ENCODE data around the gene PHC2. TPM values are rescaled to one million over a fixed set of nuclear protein-coding genes. Genes with fewer than 3 reads are reported as not detected.

PHC2 gene
- total RNA-seq, 2 experiments from 2014 or later = 34.0 to 35.0 TPM

DNA sequence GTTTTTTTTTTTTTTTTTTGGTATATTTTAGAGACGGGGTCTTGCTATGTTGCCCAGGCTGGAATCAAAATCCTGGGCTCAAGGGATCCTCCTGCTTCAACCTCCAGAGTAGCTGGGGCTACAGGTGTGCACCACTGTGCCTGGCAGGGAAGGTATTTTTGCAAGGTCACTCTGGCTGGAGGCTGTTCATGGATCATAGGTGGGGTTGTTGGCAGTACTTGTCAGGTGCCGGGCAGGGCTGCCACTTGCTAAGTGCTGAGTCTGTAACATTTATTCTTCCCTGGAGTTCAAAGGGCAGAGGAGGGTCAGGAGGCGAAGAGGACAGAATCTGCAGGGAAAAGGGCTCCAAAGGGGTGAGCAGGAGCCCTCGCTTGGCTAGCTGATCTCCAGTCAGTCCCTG is 134.1 kb downstream of the PHC2 start:
- no TSS peak for BruUV-seq (replicated peaks)
- POLR2A ChIA-PET = interaction anchor here (0.6 to 1.0 kb wide), 2 partner anchors 175 to 367 kb away, joined by 3 to 4 read pairs; partner anchors contain the start of gene ZSCAN20
- peaks cover 8% of the 10 kb centered on the region; the same call in 1 of the 2 replicates for H3K36me3 ChIP-seq (ENCODE audit: insufficient read depth, low read length)
- CTCF ChIA-PET (ENCODE audit: unreplicated experiment) = interaction anchor here (1.1 kb wide), 1 partner anchor 174 kb away, joined by 3 read pairs; no protein-coding TSS in a partner anchor
- no peak overlapping the region for H3K4me2 ChIP-seq (ENCODE audit: low read length)
- H4K20me1 ChIP-seq (ENCODE audit: insufficient read depth, low read length) = no peaks in the 10 kb centered on the region
- H3K27ac ChIP-seq (ENCODE audit: low read depth, low read length, poor library complexity, severe bottlenecking) = no peak overlapping the region
- no peak overlapping the region for H3K4me3 ChIP-seq (ENCODE audit: low read depth, low read length, poor library complexity, severe bottlenecking)
- TF ChIP-seq, protein P1, sequence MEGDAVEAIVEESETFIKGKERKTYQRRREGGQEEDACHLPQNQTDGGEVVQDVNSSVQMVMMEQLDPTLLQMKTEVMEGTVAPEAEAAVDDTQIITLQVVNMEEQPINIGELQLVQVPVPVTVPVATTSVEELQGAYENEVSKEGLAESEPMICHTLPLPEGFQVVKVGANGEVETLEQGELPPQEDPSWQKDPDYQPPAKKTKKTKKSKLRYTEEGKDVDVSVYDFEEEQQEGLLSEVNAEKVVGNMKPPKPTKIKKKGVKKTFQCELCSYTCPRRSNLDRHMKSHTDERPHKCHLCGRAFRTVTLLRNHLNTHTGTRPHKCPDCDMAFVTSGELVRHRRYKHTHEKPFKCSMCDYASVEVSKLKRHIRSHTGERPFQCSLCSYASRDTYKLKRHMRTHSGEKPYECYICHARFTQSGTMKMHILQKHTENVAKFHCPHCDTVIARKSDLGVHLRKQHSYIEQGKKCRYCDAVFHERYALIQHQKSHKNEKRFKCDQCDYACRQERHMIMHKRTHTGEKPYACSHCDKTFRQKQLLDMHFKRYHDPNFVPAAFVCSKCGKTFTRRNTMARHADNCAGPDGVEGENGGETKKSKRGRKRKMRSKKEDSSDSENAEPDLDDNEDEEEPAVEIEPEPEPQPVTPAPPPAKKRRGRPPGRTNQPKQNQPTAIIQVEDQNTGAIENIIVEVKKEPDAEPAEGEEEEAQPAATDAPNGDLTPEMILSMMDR (conservative IDR thresholded peaks at IDR 0.05; ENCODE audit: low read length) = no peak
- TF ChIP-seq EZH2phosphoT487 (IDR thresholded peaks at IDR 0.05; ENCODE audit: borderline replicate concordance, low read depth, low read length) = no peak
- H3K79me2 ChIP-seq (ENCODE audit: insufficient read depth, low read depth, low read length) = no peaks in the 10 kb centered on the region
- H3K4me1 ChIP-seq (ENCODE audit: insufficient read depth, low read length, poor library complexity, severe bottlenecking) = no peaks in the 10 kb centered on the region
- H2AFZ ChIP-seq (ENCODE audit: low read length) = no peak overlapping the region
- intact Hi-C loops (cut with micrococcal nuclease; ENCODE audit: unreplicated experiment) = loop anchor here (5.0 to 10.0 kb wide), 3 partner anchors 170 to 318 kb away; no protein-coding TSS in a partner anchor
- no peak for DNase-seq (ENCODE audit: low spot score)
- no peaks in the 10 kb centered on the region for H3K9me2 ChIP-seq (ENCODE audit: insufficient read depth, low read length)
- no peaks in the 10 kb centered on the region for H3K9me3 ChIP-seq (ENCODE audit: low read length)

DNA sequence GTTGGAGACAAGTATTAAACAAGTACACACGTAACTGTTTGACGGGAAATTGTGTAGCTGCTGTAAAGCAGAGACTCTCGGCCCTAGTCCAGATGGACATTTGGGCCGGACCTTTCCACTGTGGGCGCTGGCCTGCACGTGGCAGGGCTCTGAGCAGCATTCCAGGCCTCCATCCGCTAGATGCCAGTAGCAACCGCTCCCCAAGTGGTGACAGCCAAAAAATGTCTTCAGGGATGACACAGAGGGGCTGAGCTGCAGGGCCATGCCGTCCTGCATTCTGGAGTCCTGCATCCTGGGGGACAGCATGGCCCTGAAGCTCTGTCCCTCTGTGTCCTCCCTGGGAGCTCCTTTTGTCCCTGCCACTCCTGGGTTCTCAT is 134.8 kb downstream of the PHC2 start:
- no peaks in the 10 kb centered on the region for H4K20me1 ChIP-seq (ENCODE audit: insufficient read depth, low read length)
- no peaks in the 10 kb centered on the region for H3K9me2 ChIP-seq (ENCODE audit: insufficient read depth, low read length)
- TF ChIP-seq, protein P1 (conservative IDR thresholded peaks at IDR 0.05; ENCODE audit: low read length) = no peak
- TF ChIP-seq EZH2phosphoT487 (IDR thresholded peaks at IDR 0.05; ENCODE audit: borderline replicate concordance, low read depth, low read length) = no peak
- peaks cover 8% of the 10 kb centered on the region; the same call in 1 of the 2 replicates for H3K36me3 ChIP-seq (ENCODE audit: insufficient read depth, low read length)
- no peak overlapping the region for H3K4me2 ChIP-seq (ENCODE audit: low read length)
- no peaks in the 10 kb centered on the region for H3K9me3 ChIP-seq (ENCODE audit: low read length)
- no peak overlapping the region for H3K4me3 ChIP-seq (ENCODE audit: low read depth, low read length, poor library complexity, severe bottlenecking)
- no peak overlapping the region for H2AFZ ChIP-seq (ENCODE audit: low read length)
- intact Hi-C loops (cut with micrococcal nuclease; ENCODE audit: unreplicated experiment) = loop anchor here (5.0 to 10.0 kb wide), 3 partner anchors 169 to 319 kb away; no protein-coding TSS in a partner anchor
- no peaks in the 10 kb centered on the region for H3K4me1 ChIP-seq (ENCODE audit: insufficient read depth, low read length, poor library complexity, severe bottlenecking)
- ChIA-PET CTCF (ENCODE audit: unreplicated experiment) (interaction anchor here (0.6 to 1.1 kb wide), 3 partner anchors 158 to 427 kb away, joined by 3 to 4 read pairs (median 3); no protein-coding TSS in a partner anchor), POLR2A (interaction anchor here (0.6 to 1.0 kb wide), 3 partner anchors 176 to 392 kb away, joined by 3 to 4 read pairs (median 3); partner anchors contain the start of gene ZSCAN20)
- no peak for DNase-seq (ENCODE audit: low spot score)
- no peaks in the 10 kb centered on the region for H3K79me2 ChIP-seq (ENCODE audit: insufficient read depth, low read depth, low read length)
- no TSS peak for BruUV-seq (replicated peaks)
- no peak overlapping the region for H3K27ac ChIP-seq (ENCODE audit: low read depth, low read length, poor library complexity, severe bottlenecking)

All from OCI-LY7 (cell line).